ENCODE results near the gene SLC39A10. TPM values are rescaled to one million over a fixed set of nuclear protein-coding genes. Genes with fewer than 3 reads are reported as not detected.
A peak's percentile ranks its signal among the peaks of the same experiment; 100 is the strongest.

SLC39A10 gene
- total and polyA plus RNA-seq, 9 of the 15 experiments (the other 6 are each of a cell fraction or from before 2014, with no cell fraction given), result 12.5 to 40.1 (median 23.1) TPM

- TF ChIP-seq NR1H2 (CRISPR knock-in tag; IDR thresholded peaks at IDR 0.05) (no peak), CTCFL (IDR thresholded peaks at IDR 0.05; ENCODE audit: borderline replicate concordance, insufficient read depth, low read depth, low read length, poor library complexity, severe bottlenecking) (no peak), POLR3G (IDR thresholded peaks at IDR 0.05; ENCODE audit: extremely low read depth, insufficient read length, insufficient replicate concordance) (no peak), NR4A1 (CRISPR knock-in tag; IDR thresholded peaks at IDR 0.05) (no peak), NR4A1 (tag; IDR thresholded peaks at IDR 0.05) (no peak), DPF2 (IDR thresholded peaks at IDR 0.05) (no peak), FOXK1 (CRISPR knock-in tag; IDR thresholded peaks at IDR 0.05; ENCODE audit: borderline replicate concordance) (0 out of 2 replicates have a peak, but pooled peaks have one; percentile 43), E2F6 (IDR thresholded peaks at IDR 0.05; ENCODE audit: borderline replicate concordance in 1 of 2, extremely low read depth in 1 of 2, insufficient read depth in 1 of 2, insufficient read length in 1 of 2, low read depth in 1 of 2, low read length in 1 of 2, poor library complexity in 1 of 2, severe bottlenecking in 1 of 2) (peak; percentile 52 to 72), AFF1 (IDR thresholded peaks at IDR 0.05; ENCODE audit: low read depth in 1 of 2, partially characterized antibody in 2 of 2) (peak in 1 of 2 experiments; percentile 25), MEIS2 (IDR thresholded peaks at IDR 0.05; ENCODE audit: partially characterized antibody) (no peak), ZNF253 (CRISPR knock-in tag; conservative IDR thresholded peaks at IDR 0.05) (no peak), PTTG1 (tag; IDR thresholded peaks at IDR 0.05; ENCODE audit: low read depth) (no peak), EWSR1 (IDR thresholded peaks at IDR 0.05; ENCODE audit: borderline replicate concordance, low read depth, partially characterized antibody) (no peak), RNF2 (IDR thresholded peaks at IDR 0.05) (0 out of 2 replicates have a peak, but pooled peaks have one; percentile 38), ZFP36 (IDR thresholded peaks at IDR 0.05; ENCODE audit: low read depth, low read length, partially characterized antibody) (no peak), YY1 (IDR thresholded peaks at IDR 0.05; ENCODE audit: borderline replicate concordance in 1 of 3, control insufficient read depth in 1 of 3, extremely low read depth in 1 of 3, insufficient read depth in 3 of 3, insufficient read length in 1 of 3, insufficient replicate concordance in 2 of 3, low read depth in 1 of 3, low read length in 2 of 3) (peak in 1 of 3 experiments; percentile 14), NR2F6 (CRISPR knock-in tag; IDR thresholded peaks at IDR 0.05) (no peak), NUFIP1 (IDR thresholded peaks at IDR 0.05; ENCODE audit: partially characterized antibody) (no peak), ZNF165 (CRISPR knock-in tag; IDR thresholded peaks at IDR 0.05; ENCODE audit: borderline replicate concordance) (no peak)
Observed at GRCh38 chr2:195657634-195658540, 861 bp downstream of the SLC39A10 start (continued).

All from K562 (cell line).